ENCODE data around the gene CDK5RAP3.
"Not testable (repeated sequence)": the region's sequence is repeated elsewhere in the genome, so short reads cannot be mapped to it uniquely, and the experiment has no call there.

CDK5RAP3 gene

DNA sequence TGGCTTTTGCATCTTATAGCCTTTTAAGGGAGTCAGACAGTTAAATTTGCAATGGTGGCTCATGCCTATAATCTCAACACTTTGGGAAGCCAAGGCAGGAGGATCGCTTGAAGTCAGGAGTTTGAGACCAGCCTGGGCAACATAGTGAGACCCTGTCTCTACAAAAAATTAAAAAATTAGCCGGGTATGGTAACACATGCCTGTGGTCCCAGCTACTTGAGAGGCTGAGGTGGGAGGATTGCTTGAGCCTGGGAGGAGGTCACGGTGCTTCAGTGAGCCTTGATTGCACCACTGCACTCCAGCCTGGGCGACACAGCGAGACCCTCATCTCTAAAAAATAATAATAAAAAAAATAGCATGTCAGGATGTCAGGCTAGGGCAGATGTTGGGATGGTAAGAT, 30.7 kb downstream of the CDK5RAP3 start:
- FAIRE-seq = not testable (repeated sequence)

- FAIRE-seq = peak; percentile 96
Measured at GRCh38 chr17:48002266-48002915, 31.5 kb downstream of the CDK5RAP3 start.

DNA sequence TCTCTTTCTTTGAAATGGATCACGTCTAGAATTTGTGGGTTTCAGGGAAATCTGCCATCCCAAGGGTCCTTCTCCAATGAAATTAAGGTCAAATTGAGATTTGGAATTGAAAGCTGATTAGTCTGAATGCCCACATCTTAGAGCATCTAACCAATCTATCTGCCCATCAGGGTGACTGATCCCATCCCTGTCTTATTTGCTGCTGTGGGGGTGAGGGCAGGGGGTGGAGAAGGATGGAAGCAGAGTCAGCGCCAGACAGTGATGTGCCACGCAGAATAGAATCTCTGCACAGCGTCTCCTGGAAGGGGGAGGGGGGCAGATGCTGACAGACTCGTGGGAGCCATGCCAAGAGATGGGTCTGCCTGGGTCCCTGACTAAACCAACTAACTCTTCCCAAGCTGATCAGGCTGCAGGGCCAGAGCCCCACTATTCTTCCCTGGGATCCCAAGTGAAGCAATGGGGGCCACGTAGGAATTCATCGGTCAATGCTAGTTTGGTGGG, 32.1 kb downstream of the CDK5RAP3 start:
- no peak for FAIRE-seq

DNA sequence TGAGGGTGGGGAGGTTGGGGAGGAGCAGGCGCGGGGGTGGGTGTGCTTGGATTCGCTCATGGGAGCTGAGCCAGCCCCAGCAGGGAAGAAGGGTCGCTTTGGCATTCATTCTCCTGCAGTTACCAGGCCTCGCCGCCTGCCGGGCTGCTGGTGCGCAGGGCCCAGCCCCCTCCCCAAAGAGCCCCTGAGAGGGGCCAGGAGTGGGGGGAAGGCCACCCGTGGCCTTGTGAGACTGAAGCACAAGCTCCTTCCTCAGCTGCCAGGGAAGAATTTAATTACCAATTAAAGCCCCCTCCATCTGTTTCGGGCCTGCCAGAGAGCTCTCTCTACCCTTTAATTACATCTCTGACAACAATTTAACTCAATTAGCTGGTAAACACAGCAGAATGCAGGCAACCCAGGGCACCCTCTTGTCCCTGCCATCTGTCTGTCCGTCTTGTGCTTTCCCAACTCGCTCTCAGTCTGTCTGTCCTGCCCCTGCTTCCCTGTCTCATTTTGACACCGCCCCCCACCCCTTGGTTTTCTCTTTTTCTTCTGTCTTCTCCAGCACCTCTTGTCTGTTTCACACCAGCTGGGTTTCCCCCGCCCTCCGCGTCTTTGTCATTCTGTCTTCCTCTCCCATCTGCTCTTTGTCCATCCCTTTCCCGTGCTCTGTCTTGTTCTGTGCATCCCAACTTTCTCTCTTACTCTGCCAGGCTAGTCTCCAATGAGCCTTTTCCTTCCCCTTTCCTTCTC, 32.7 kb downstream of the CDK5RAP3 start:
- FAIRE-seq = no peak

DNA sequence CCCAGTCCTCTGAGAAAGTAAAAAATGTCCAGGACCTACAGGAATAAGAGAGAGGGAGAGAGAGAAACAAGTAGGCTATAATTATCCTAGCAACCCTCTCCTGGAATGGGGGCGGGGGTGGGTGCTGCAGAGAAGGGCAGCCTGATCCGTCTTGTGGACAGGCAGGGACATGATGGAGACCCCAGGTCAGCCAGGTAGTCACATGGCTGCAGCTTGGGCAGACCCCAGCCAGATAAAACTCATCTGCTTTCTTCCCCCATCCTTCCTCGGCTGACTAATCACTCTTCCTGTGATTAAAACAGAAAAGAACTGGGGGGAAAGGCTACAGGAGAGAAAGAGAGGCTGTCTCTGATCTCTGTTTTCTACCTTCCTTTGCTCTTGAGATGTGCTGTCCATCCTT, 34.1 kb downstream of the CDK5RAP3 start:
- no peak for FAIRE-seq

DNA sequence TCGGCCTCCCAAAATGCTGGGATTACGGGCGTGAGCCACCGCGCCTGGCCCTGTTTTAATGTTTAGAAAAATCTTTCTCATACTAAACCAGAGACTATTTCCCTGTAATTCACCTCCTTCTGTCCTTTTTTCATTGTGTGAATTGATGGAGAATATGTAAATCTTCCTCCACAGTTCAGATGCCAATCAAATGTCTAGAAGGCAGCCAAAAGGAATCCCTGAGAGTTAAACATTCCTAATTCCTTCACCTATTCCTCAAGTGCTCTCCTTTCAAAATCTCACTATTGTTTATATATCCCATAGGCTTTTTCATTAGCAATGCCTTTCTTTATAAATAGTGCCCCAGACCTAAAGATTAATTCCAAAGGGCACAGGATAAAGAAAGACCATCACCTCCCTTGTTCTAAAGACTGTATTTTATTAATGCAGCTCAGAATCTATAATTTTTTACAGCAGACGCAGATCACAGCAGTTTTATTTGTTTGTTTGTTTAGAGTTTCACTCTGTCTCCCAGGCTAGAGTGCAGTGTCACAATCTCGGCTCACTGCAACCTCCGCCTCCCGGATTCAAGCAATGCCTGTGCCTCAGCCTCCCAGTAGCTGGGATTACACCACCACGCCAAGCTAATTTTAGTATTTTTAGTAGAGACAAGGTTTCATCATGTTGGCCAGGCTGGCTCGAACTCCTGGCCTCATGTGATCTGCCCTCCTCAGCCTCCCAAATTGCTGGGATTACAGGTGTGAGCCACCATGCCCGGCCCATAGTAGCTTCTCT, 36.2 kb downstream of the CDK5RAP3 start:
- no peak for FAIRE-seq

DNA sequence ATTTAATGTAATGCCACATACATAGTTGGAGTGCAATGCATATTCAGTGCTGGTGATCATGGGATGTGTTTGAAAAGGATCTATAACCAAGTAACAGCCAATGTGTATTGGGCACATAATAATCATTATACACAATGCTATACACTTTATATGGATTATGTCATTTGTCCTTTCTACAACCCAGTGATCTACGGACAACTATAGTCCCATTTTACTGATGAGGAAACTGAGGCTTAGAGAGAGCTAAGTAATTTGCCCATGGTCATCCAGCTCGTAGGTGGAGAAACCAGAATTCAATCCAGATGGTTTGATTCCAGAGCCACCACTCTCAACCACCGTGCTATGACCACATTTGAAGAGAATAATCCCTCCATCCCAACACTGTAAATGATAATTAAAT, 39.3 kb downstream of the CDK5RAP3 start:
- FAIRE-seq = no peak

- FAIRE-seq = peak; percentile 15
Measured at GRCh38 chr17:48011405-48012150, 40.7 kb downstream of the CDK5RAP3 start.

GRCh38 chr17:48012151-48012520, 41.2 kb downstream of the CDK5RAP3 start:
- no peak for FAIRE-seq

DNA sequence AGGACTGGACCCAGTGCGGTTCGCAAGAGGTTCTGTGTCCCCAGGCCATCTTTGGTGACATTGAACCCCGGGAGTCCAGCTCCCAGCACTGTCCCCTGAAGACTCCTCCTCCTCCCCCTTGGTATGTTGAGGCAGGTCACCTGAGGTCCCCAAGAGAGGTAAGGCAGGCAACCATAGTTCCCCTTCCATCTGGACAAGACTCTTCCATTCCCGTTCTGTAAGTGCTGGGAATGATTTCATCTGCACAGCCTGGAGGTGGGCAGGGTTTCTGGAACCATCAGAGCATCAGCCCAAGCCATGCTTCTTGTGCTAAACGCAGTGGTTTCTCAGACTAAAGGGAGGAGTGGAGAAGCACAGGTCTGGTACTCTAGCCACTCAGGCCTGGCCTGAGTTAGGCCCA, 41.7 kb downstream of the CDK5RAP3 start:
- no peak for FAIRE-seq

GRCh38 chr17:48013876-48014594, 43.1 kb downstream of the CDK5RAP3 start:
- no peak for FAIRE-seq

- FAIRE-seq = peak; percentile 95
Measured at GRCh38 chr17:48014595-48015111, 43.7 kb downstream of the CDK5RAP3 start.

DNA sequence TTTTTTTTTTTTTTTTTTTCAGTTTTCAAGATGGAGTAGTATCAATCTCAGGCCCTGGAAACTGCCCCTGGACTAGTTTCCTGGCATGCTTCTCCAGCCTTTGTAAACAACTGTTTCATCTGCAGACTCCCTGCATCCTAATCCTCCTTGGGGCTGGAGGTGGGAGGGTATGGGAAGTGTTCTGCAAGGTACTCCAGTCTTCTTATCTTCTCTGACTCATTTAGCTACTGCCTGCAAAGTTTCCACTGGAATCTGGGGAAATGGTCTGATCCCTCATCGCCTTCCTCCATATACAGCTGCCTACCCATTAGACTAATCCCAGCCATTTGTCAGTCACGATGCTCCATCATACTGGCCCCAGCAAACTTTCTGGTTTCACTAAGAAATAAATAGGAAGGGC, 45.2 kb downstream of the CDK5RAP3 start:
- no peak for FAIRE-seq

GRCh38 chr17:48017817-48018158, 46.9 kb downstream of the CDK5RAP3 start:
- FAIRE-seq = not testable (repeated sequence)

DNA sequence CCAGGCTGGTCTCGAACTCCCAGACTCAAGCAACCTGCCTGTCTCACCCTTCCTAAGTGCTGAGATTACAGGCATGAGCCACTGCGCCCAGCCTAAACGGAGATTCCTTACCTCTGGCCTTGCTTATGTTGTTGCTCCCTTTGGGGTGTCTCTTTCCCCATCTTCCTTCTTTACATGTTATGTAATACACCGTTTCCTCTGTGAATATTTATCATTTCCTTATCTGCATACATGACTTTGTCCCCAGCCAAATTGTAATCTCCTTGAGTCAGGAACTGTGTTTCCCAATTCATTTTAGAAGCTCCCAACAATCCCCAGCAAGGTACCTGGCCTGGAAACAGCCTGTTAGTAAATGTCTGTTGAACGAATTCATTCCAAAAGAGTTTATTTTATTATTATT, 51.0 kb downstream of the CDK5RAP3 start:
- no peak for FAIRE-seq

GRCh38 chr17:48022901-48023300, 52.0 kb downstream of the CDK5RAP3 start:
- FAIRE-seq = no peak

DNA sequence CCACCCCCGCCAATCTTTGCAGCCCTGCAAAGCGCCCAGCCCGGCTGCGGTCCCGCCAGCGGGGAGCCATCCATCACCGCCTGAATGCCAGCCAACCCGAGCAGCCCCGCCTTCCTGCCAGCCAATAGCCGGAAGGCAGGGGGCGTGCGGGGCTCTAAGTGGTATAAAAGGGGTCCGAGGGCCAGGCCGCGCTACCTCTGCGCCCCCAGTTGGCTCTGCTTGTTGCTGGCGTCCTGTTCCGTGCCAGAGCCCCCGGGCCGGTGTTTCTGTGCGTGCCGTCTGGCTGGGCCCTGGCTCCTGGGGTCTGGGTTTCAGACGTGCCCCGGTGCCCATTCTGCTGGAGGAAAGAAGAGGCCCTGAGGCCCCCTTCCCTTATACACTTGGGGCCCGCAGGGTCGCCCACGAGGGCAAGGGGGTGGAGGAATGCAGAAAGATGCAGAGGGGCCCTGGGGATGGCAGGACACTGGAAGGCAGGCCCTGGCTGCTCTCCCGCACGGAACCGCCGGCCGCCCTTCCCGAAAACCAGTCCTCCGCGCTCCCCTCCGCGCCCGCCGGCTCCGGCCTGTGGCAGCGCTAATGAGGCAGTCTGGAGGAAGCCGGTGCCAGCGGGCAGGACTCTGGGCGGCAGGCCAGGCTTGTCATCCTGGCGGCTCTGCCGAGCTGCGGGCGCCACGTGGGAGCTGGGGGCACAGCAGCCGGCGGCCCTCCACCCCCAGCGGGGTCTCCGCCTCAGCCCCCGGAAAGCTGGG, 52.7 kb downstream of the CDK5RAP3 start:
- FAIRE-seq = no peak

- no peak for FAIRE-seq
Measured at GRCh38 chr17:48024149-48025039, 53.5 kb downstream of the CDK5RAP3 start.

- FAIRE-seq = peak; percentile 88
Measured at GRCh38 chr17:48025040-48025903, 54.4 kb downstream of the CDK5RAP3 start.
